PC-3 (cell line): ENCODE measurements around the gene PPT2.

Experiments used
- EZH2 ChIP-seq: fragments of 300-600 bp; sonication (generic); IDR thresholded peaks from one replicate; pipeline ENCODE4 v1.6.1; 2017; ENCODE audit warnings: antibody characterized with exemption, mild to moderate bottlenecking, low read length; ENCODE audit not compliant: unreplicated experiment
- TF ChIP-seq, protein P1 (sequence below): fragments of 300-600 bp; sonication (generic); conservative IDR thresholded peaks from 2 replicates; pipeline ENCODE4 v1.5.1; 2017; ENCODE audit warnings: antibody characterized with exemption, low read depth, mild to moderate bottlenecking, low read length

DNA sequence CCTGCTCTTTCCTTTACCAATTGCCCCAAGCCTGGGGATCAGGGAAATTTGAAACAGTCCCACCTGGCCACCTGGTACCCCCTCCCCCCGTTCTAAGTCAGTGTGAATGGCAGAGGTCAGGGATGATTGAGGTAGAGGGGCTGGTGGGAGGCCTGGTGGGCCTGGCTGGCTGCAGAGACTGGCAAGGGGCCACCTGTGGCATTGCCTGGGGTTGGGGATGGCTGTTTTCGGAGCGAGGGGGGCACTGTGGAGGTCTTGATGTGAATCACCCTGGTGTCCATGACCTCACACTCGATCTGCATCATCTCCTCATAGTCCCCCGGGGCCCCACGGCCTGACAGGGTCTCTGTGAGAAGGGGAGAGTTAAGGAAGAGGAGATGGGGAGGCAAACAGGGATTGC, 38.3 kb upstream of the PPT2 start:
- TF ChIP-seq, protein P1, sequence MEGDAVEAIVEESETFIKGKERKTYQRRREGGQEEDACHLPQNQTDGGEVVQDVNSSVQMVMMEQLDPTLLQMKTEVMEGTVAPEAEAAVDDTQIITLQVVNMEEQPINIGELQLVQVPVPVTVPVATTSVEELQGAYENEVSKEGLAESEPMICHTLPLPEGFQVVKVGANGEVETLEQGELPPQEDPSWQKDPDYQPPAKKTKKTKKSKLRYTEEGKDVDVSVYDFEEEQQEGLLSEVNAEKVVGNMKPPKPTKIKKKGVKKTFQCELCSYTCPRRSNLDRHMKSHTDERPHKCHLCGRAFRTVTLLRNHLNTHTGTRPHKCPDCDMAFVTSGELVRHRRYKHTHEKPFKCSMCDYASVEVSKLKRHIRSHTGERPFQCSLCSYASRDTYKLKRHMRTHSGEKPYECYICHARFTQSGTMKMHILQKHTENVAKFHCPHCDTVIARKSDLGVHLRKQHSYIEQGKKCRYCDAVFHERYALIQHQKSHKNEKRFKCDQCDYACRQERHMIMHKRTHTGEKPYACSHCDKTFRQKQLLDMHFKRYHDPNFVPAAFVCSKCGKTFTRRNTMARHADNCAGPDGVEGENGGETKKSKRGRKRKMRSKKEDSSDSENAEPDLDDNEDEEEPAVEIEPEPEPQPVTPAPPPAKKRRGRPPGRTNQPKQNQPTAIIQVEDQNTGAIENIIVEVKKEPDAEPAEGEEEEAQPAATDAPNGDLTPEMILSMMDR: no peak
- no peak for TF ChIP-seq EZH2
